GM12872 (cell line): ENCODE data around the gene CCT2.

Source experiments
- TF ChIP-seq, protein P1 (sequence below): IDR thresholded peaks from 3 replicates; pipeline ENCODE4 v1.5.1; 2011; ENCODE audit warnings: low read depth, mild to moderate bottlenecking, low read length, moderate library complexity; ENCODE audit not compliant: insufficient read depth

CCT2 gene

DNA sequence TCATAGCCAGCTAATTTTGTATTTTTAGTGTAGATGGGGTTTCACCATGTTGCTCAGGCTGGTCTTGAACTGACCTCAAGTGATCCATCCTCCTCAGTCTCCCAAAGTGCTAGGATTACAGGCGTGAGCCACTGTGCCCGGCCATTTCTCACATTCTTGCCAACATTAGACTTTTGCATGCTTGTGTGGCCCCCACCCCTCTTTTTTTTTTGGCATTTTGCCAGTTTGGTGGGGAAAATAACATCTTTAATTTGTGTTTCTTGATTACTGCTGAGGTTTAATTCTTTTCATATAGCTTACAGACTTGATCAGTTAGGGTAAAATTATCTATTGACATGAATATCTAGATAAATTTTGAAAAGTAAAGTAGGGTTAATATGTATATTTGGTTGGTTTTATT lies 3.8 kb downstream of the CCT2 start:
- TF ChIP-seq, protein P1, sequence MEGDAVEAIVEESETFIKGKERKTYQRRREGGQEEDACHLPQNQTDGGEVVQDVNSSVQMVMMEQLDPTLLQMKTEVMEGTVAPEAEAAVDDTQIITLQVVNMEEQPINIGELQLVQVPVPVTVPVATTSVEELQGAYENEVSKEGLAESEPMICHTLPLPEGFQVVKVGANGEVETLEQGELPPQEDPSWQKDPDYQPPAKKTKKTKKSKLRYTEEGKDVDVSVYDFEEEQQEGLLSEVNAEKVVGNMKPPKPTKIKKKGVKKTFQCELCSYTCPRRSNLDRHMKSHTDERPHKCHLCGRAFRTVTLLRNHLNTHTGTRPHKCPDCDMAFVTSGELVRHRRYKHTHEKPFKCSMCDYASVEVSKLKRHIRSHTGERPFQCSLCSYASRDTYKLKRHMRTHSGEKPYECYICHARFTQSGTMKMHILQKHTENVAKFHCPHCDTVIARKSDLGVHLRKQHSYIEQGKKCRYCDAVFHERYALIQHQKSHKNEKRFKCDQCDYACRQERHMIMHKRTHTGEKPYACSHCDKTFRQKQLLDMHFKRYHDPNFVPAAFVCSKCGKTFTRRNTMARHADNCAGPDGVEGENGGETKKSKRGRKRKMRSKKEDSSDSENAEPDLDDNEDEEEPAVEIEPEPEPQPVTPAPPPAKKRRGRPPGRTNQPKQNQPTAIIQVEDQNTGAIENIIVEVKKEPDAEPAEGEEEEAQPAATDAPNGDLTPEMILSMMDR: no peak

DNA sequence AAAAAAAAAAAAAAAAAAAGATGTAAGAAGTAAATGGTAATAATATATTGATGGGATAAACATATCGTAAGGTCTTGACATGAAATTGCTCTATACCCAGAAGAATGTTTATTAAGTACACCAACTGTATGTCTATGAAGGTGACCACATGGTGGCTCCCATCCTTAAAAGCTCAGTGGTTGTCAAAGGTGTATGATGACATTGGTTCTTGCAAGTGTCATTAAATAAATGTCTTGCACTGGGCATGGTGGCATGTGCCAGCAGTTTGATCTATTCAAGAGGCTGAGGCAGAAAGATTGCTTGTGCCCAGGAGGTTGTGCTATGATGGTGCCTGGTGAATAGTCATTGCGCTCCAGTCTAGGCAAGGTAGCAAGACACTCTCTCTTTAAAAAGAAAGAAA lies 10.4 kb downstream of the CCT2 start:
- TF ChIP-seq, protein P1: no peak

DNA sequence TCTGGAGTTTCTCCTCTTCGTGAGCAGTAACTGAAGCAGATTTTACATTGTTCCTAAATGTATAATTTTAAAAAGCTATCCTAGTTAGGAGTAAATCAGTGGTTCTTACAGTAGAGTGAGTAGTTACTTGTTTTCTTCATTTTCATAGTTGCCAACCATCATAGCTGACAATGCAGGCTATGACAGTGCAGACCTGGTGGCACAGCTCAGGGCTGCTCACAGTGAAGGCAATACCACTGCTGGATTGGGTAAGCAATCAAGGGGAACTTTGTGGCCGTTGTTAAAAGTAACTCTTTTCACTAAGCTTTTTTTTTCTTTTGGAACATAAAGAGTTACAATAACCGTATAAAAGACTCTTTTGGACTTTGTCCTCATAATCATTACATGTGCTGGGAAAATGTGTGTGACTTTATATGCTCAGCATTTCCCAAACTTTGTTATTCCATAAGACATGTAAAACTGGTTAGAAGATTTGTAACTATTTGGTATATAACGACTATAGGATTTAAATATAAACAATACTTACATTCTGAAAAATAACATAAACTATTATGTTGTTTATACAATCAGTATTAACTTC lies 13.0 kb downstream of the CCT2 start:
- TF ChIP-seq, protein P1: no peak

DNA sequence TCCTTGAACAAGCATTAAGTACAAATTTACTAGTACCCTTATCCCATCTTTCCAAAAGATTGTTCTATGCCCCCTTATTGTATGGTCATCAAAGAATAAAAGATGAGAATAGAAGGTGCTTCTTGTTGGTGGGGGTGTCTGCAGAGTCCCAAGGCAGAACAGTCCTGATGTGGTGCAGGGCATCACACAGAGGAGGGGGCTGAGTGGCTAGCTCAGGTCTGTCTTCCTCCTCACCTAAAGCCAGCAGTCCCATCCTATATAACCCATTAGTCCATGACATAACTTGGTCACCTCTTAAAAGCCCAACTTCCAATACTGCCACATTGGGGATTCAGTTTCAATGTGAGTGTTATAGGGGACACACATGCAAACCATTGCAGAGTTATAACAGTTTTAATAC lies 15.5 kb downstream of the CCT2 start:
- TF ChIP-seq, protein P1: no peak

DNA sequence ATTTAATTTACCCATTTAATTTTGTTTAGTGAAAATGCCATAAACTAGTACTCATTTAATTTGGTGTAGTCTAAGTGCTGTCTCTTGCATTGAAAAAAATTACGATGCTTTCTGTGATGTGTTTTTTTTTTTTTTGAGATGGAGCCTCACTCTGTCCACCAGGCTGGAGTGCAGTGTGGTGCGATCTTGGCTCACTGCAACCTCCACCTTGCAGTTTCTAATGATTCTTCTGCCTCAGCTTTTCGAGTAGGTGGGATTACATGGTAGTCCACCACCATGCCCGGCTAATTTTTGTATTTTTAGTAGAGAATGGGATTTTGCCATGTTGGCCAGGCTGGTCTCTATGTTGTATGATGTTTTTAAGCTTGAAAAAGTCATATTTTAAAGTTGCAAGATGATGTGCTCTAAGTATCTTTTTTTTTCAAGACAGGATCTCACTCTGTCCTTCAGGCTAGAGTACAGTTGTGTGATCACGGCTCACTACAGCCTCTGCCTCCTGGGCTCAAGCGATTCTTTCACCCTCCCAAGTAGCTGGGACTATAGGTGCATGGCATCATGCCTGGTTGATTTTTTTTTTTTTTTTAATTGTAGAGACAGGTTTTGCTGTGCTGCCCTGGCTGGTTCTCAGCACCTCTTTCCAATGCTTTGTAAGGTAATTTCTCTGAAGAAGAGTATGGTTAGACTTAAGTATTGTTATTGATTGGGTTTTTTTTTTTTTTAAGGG lies 16.9 kb downstream of the CCT2 start:
- TF ChIP-seq, protein P1: no peak

DNA sequence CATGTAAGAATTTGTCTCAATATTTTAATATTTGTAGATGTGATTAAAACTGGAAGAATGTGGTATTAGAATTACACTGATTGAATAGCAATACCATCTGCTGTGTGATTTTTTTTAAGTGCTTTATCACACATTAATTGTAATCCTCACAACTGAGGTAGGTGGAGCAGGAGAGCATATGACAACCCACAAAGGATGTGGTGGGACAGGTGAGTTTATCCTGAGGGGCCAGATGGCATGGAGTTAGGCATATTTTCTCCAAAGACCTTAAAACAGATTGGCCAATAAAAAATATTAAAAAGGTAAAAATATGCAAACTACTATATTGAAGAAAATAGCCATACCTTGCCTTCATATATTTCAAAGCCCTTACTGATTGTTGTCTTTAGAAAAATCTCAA lies 17.7 kb downstream of the CCT2 start:
- TF ChIP-seq, protein P1: no peak

DNA sequence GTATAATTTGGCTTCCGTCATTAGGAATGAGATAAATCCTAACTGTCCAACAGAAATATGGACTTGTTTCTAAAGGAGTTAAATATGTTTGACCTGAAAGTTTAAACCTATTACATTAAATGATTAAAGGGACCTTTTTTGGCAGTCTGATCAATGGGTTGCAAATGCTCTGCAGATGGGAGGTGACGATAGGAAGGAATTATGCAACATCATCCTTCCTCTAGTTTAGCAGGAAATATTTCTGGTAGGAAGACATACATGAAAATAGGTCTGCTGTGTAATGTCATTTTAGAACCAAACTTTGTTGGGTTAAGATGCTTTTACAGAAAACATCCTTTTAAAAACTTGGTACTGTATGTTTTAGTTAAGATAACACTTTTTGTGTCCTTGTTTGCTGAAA lies 22.9 kb downstream of the CCT2 start:
- TF ChIP-seq, protein P1: no peak
